Fibroblast of the conjunctiva (primary cell): ENCODE data around the gene NAPB.

Experiments
- DNase-seq: peaks from one replicate; pipeline ENCODE4 v3.0.0-alpha.2; 2010; ENCODE audit warnings: low read depth

Gene NAPB

DNA sequence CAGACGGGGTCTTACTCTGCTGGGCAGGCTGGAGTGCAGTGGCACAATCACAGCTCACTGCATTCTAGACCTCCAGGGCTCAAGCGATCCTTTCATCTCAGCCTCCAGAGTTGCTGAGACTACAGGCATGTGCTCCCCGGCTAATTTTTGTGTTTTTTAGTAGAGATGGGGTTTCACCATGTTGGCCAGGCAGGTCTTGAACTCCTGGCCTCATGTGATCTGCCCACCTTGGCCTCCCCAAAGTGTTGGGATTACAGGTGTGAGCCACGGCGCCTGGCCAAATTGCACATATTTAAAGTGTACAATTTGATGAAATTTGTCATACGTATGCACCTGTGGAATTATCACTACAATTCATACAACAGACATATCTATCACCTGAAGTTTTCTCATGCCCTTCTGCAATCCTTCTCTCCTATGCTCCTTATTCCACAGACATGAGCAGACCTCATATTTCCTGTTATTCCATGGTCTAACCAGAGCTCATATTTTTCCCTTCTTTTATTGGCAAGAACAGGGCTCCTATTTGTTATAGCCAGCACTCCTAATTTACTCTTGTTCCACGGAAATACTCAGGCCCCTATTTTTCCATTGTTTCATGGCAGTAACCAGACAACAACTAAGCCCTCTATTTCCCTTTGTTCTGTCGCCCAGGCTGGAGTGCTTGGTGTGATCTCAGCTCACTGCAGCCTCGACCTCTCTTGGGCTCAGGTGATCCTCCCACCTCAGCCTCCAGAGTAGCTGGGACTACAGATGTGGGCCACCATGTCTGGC lies 16.0 kb upstream of the NAPB start:
- DNase-seq, result no peak

DNA sequence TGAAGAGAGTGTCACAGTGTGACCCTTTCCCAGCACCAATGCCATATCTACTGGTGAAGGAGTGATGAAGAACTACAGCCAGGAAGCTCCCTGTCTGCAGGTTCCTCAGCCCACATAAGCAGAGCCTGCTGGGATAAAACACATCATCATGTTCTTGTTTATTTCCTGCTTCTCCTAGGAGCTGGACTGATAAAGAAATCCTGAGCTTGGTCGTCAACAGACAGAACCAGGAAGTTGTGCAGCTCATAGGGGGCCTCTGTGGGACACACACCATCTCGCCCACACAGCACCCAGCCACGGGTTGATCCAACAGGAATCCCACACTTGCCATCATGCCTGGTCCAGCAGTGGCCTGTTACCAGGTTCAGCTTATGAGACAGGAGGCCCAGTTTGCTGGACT lies 15.4 kb upstream of the NAPB start:
- DNase-seq, result no peak

DNA sequence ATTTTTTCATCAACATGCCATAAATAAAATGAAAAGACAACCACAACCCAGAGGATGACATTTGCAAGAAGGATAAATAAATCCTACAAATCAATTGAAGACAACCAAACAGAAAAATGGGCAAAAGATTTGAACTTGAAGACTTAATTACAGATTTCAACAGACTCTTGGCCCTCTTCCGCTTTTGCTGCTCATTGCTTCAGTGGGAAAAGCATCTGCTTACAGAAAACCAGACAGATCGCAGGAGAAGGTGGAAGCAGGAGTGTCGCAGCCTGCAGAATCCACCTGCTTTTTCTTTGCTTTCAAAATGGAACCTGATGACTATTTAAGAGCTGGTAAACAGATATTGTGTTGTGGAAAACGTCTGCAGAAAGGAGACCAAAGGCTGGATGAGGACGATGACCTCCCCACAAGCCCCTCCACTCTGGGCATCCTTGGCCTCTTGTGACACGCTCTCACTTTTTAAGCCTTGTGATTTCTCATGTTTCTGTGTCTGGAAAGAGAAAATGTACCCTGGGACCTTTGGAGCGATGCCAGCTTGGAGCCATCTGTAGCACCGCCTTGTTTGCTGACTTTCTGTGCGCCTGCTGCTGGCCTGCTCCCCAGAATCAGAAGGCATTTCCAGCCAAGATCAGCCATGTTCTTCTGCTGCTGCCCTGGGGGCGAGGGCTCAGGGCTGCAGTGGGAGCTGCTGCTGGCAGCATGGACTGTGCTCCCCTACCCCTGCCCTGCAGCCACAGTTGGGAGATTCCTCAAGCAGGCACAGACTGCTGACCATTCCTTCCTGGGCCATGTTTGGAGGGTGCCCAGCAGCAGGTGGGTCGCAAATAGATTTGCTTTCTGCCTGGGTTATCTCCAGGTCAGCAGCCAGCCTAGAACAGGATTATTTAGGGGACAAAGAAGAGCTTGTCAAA lies 14.6 kb upstream of the NAPB start:
- no peak for DNase-seq

DNA sequence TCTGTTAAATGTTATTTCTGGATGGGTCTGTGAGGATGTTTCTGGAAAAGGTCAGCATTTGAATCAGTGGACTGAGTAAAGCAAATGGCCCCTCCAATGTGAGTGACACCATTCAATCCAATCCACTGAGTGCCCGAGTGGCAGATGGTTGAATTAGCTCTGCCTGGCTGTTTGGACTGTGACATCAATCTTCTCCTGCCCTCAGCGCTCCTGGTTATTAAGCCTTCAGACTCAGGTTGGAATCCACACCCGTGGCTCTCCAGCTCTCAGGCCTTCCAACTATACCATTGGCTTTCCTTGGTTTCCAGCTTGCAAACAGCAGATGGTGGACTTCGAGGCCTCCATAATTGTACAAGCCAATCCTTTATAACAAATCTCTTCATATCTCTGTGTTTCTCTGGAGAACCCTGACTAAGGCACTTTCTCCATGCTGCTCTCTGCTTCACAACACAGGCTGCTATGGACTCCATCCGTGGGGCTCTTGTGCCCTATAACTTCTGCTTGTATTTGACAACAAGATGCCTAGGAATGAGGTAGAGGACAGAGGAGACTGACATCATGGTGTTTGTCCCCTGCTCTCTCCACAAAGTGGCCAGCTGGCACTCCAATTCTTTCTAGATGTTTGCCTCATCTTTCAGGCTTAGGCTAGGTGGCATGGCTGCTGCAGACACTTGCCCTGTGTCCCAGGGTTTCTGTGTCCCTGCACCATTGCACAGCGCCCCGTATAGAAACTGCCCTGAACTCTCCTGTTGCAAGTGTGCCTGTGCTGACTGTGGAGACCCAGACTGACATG lies 13.4 kb upstream of the NAPB start:
- DNase-seq, result no peak

DNA sequence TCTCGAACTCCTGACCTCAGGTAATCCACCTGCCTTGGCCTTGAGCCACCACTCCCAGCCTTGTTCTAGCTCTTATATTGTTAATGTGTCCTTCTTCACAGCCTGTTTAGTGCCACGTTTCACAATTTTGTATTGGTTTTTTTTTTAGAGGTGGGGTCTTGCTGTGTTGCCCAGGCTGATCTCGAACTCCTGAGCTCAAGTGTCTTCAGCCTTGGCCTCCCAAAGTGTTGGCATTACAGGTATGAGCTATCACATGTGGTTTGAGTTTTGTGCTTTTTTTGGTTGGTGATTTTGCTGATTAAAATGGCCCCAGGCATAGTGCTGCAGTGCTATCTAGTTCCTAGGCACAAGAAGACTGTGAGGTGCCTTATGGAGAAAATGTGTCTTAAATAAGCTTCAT lies 12.3 kb upstream of the NAPB start:
- DNase-seq, result no peak

- no peak for DNase-seq
These were observed 3.8 kb upstream of the NAPB start for GRCh38 chr20:23425129-23425528.

DNA sequence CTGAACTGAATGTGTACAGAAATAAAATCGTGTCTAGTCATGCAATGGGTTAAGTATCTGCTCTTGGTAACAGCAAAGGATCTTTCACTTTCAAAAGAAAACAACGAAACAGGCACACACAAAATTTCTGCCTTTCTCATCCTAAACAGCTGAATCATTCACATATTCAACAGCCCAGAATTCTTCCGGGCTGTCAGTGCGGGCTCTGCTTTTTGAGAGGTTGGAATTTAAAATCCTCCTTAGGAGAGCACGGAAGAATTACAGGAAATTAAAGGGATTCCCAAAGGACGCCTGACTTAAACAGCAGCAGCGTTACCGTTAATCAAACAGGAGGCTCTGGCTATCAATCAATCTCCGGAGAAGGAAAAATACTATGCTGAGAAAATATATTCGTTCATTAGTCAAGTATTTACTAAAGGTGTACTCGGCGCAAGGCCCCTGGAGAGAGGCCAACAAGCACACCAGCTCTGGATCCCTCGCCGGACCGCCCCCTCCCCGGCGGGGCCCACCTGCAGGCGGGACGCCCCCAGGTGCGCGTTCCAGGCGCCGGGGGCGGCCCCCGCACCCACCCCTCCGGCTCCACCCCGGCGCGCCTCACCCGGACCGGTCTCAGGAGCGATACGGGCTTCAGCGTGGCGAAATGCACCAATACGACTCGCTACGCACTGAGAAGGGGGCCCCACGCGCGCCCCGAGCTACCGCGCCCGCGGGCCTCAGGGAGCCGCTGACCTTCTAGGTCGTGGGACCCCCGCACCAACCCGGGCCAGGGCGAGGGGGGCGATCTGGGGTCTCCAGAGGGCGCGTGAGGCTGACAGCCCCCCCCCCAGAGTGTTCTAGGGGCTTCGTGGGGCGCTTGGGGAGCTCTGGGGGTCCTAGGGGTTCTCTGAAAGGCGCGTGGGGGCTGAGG lies 1.0 kb downstream of the NAPB start:
- DNase-seq, result no peak

GRCh38 chr20:23419657-23419994 lies 1.7 kb downstream of the NAPB start:
- no peak for DNase-seq

DNA sequence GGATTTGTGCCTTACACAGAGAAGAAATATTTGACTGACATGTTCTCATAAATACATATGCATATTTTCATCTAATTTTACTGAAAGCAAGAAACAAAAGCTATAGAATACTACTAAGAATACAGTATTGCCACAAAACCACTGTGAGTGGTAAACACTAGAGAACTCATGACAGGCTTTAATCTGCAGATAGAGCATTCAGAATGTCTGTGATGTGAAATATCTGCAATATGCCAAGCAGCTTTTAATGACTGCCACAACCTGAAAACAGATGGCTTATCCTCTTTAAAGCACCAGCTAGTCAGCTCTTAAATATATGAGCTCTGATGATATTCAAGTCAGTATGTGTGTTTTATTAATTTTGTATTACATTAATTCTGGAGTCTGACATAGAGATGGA lies 3.4 kb downstream of the NAPB start:
- no peak for DNase-seq

DNA sequence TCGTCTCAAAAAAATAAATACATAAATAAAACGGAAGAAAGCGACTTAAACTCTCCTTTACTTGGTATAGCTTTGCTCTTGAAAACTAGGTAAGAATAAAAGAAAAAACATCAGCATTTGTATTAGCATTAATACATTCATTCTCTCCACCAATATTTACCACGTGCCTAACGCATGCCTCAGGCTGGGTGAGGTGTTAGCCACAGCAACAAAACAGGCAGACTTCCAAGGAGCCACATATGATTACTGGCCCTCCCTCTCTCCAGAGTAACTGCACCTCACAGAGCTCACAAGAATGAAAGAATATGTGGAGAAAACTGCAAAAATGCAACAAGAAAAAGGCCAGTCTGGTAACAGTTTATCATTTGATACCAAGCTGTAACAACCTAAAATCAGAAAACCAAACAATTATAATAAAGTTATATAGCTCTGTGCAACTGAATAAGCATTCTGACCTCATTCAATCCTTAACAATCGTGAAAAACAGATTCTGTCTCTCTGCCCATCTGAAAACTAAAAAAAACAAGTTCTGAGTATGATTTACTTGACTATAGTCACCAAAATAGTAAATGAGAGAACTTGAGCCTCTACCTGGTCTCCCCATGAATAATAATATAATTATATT lies 5.2 kb downstream of the NAPB start:
- no peak for DNase-seq

GRCh38 chr20:23415555-23415954 lies 5.7 kb downstream of the NAPB start:
- DNase-seq, result no peak

DNA sequence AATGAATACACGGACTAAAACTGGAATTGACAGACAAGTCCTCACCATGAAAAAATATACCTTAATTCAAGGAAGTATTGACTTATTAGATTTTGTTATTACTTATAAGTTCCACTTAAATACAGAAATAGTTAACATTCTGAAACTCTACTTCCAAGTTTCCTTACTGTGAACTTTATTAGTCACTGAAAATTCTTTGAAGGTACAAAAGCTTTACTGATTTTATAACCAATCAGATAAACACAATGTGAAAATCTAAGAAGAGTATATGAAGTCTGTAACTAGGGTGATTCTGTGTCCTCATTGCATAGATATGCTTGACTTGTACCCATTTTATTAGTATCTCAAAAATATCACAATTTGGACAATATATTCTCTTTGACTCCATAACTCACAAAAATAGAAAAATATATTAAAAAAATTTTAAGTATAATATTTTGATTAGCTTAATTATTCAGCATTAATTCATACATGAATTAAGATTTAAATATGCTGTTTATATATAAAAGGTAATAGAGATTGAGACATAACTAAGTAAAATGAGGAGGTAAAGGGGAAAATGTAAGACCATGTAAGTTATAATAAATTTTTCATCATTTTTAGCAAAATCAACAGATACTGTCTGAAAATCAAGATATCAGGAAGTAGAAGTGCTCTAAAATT lies 6.6 kb downstream of the NAPB start:
- no peak for DNase-seq

DNA sequence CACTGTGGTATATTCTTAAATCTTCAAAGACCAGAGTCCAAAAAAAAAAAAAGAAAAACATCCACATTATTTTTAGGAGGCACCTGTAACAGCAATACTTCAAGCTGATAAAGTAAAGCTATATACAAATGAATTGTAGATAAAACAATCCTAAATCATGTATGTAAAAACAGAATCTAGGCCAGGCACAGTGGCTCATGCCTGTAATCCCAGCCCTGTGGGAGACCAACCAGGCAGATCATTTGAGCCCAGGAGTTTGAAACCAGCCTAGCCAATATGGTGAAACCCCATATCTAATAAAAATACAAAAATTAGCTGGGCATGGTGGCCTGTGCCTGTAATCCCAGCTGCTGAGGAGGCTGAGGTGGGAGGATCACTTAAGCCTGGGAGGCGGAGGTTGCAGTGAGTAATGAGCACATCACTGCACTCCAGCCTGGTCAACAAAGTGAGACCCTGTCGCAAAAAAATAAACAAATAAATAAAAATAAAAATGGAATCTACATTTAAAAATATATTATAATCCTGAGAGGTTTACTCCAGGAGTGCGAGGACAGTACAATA lies 7.3 kb downstream of the NAPB start:
- no peak for DNase-seq

DNA sequence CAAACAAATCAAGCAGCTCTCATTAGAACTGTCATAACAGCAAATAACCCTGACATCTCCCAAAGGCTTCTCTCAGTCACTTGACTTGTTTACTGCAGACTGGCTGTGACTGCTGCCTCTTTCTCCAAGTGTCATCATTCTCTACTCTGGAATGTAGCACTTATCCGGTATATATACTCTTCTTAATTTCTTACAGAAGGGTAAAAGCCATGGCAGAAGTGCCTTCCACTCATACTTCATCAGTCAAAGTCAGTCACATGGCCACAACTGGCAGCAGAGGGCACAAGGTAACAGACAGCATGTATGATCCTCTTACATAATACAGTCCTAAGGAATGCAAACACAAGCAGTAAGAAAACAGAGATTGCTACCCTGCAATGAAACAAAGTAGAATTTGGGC lies 9.3 kb downstream of the NAPB start:
- no peak for DNase-seq

DNA sequence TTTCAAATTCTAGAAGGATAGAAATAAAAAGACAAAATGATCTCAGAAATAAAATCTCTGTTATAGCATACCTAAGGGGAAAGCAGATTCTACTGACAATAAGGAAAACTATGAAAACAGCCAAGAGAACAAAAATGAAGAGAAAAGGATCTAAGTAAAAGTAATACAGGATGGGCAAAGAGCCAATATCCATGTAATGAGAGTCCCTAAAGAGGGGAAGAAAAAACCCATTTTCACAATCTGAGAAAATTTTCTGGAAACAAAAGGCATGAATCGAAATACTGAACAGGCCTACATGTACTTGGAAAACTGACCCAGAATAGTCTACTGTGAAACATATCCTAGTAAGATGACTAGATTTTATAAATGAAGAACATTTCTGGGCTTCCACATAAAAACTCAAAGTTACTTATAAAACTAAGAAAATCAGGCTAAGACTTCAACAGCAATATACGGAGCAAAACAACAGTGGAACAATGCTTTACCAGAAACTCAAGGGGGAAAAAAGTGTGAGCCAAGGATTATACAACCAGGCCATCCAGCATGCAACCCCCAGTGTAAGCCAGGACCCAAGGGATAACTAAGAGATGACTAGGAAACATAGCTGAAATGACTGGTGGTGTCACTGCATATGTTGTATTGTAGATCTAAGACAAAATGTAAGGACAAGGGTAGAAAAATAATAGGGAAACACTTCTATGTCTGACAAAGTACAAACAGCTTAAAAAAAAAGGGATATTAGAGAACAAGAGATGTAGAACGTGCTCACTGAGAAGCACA lies 10.2 kb downstream of the NAPB start:
- DNase-seq, result no peak

DNA sequence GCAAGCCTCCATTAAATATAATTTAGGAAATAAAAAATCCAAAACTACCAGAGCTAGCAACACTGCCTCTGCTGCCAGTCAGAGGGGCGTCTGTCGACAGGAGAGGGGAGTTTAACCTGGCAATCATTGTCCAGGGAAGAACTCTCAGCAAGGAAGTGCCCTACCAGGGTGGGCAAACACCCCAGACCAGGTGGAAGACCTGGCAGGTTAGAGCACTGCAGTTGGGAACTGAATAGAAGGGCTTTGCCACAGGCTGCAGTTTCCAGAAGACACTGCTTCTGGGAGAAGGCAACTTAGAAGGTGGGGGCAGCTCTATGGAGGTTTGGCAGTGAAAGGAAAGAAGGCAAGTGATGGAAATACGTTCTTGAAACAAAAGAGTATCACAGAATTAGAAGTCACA lies 11.5 kb downstream of the NAPB start:
- DNase-seq, result no peak

GRCh38 chr20:23408957-23409356 lies 12.3 kb downstream of the NAPB start:
- no peak for DNase-seq

GRCh38 chr20:23407781-23408464 lies 13.4 kb downstream of the NAPB start:
- no peak for DNase-seq

DNA sequence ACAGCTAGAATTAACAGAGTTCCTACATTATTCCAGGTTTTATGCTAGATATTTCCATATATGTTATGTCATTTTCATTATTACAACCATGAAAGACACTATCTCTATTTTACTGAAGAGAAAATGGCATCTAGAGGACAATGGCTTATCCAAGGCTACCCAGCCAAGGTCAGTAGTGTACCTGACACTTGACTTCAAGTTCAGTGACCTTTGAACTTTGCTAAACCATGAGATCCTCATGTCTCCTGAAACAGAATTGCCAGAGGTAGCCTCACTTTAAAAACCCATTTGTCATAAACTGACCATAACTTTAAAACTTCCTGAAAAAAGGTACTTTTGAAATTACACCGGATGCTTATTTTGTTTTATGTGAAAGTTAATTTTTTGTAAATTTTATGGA lies 14.4 kb downstream of the NAPB start:
- DNase-seq, result no peak
